Astrocyte of the hippocampus (primary cell): ENCODE measurements around the gene TNRC18.
"Not testable (repeated sequence)": the region's sequence is repeated elsewhere in the genome, so short reads cannot be mapped to it uniquely, and the experiment has no call there.

Experiments used
- DNase-seq: peaks from one replicate; pipeline ENCODE4 v3.0.0; 2011; ENCODE audit warnings: low read depth, low spot score

TNRC18 gene

DNA sequence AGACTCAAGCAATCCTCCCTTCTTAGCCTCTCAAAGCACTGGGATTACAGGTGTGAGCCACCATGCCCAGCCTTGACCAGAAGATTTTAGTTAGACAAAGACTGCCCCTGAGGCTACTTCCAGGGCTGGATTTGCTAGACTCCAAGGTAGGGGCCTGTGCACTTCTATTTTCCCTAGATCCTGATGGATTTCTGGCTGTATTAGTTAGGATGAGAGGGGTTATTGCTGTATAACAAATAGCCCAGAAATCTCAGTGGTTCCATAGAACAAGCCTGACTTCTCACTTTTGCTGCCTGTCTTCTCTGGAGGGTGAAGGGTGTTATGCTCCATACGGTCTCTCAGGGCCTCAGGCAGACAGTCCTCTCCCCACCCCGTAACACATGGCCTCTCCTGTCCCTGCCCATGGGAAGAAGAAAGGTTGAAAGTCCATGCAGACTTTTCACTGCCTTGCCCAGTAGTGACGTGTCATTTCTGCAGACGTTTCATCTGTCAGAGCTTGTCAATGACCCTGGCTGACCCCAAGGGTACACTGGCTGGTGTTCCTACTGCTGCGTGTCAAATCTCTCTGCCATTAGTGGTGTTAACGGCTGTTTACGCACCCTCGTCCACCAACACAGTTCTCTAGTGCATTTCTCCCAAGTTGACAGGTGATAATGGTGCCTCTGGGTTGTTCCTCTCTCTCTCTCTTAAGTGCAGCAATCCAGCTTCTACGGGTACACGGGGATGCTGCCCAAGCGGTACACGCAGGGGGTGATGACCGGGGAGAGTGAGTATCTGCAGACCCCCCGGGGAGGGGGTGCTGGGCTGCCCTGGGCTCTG, 129.3 kb downstream of the TNRC18 start:
- no peak for DNase-seq

GRCh38 chr7:5291711-5292335, 131.8 kb downstream of the TNRC18 start:
- not testable (repeated sequence) for DNase-seq

GRCh38 chr7:5291301-5291700, 132.3 kb downstream of the TNRC18 start:
- no peak for DNase-seq

- no peak for DNase-seq
These were observed 134.3 kb downstream of the TNRC18 start for GRCh38 chr7:5289355-5289754.

- DNase-seq: not testable (repeated sequence)
These were observed 135.1 kb downstream of the TNRC18 start for GRCh38 chr7:5288560-5288959.

DNA sequence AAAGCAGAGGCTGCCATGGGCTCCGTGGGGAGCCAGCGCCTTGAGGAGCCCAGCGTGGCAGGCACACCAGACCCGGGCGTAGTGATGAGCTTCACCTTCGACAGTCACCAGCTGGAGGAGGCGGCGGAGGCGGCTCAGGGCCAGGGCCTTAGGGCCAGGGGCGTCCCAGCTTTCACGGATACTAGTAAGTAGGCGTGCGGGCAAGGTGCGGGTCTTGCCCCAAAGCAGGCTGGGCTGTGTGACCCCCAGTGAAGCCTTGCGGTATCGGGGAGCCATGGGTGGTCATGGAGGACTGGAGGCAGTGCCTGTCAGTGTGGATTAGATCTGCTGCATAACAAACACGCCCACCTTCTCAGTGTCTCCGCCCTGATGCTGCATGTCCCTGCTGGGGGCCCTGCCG, 135.8 kb downstream of the TNRC18 start:
- no peak for DNase-seq

DNA sequence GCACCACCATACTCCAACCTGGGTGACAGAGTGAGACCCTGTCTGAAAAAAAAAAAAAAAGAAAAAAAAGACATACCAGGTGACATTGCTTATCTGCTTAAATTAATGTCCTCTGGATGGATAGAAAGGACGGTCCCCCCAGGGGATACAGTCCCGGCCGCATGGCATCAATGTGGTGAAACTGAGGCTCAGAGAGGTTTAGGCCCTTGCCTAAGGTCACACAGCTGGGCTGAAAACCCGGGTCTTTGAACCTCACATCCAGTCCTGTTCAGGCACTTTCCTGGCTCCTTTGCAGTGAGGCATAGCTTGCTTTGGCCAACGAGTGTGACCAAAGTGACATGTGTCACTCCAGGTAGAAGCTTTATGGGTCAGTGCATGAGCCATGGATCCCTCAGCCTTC, 136.3 kb downstream of the TNRC18 start:
- DNase-seq: not testable (repeated sequence)

GRCh38 chr7:5286933-5287332, 136.7 kb downstream of the TNRC18 start:
- no peak for DNase-seq

GRCh38 chr7:5284304-5285281, 139.0 kb downstream of the TNRC18 start:
- peak; percentile 49 for DNase-seq

DNA sequence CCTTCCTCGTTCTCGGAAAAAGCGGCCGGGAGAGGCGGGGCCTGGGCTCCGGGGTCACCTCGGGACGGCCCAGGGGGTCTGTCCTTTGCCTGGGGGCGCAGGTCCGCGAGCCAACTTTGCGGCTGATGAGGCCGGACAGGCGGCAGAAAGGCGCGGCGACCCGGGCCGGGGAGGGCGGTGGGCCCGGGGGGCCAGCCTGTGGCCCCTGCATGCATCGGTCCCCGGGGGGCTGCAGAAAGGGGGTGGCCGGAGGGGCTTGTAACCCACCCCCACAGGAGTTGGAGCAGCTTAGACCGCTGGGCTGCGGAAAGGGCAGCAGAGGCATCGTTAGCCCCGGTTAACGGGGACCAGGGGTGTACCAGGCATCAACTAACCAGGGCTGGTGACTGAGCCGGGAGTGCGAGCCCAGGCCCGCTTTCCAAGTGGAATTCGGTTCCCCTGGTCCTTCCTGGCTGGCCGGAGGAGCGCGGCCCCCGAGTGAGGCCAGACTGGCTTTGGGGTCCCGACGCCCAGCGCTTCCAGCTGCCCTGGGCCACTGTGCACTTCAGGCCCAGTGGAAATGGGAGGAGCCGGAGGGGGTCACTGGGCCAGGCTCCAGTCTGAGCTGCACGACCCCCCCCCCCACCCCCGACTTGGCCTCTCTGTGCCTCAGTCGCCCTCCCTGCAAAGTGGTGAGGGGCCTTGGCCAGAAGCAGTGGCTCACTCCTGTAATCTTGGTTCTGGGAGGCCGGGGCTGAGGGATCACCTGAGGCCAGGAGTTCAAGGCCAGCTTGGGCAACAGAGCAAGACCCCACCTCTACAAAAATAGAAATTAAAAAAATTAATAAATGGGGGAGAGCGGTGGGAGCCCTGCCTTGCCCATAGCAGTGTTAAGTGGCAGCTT, 140.0 kb downstream of the TNRC18 start:
- peak; percentile 36 for DNase-seq

GRCh38 chr7:5282543-5283316, 140.9 kb downstream of the TNRC18 start, which contains the start of gene SLC29A4:
SLC29A4 (plus strand) TSS chr7:5282943; CDS start chr7:5287817, 4,874 bp downstream.
- peak; percentile 55 for DNase-seq

DNA sequence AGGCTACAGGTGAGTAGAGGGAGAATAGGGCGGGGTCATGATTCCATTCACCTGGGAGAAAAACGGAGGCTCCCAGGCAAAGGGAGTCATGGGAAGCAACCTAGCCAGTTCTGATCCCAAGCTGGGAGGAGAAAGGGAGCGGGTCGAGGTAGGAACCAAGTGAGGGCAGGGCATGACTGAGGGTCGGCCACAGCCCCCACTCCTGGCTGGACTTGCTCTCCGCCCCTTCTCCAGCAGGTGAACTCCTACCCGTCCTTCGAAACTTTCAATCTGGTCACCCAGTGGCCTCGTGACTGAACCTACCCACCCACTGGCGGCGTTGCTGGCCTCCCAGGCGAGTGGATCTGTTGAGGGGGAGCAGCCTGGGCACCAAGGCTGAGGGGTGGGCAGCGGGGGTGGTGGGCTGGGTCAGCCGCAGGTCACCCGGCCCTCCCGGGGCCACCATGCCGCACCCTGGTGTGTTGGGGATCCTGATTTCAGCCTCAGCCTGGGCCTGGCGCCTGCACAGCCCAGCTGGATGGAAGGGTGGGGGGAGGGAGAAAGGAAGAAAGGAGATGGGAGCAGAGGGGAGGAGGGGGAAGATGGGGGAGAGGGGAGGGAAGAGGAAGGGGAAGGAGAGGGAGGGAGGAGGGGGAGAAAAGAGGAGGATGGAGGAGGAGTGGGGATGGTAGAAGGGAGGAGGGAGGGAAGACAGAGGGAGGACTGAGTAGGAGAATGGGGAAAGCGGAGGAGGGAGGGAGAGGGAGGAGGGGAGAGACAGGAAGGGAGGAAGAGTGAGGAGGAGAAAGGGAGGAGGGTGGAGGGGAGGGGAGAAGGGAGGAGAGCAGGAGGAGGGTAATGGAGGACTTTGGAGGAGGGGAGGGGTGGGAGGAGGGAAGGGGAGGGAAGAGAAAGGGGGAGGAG, 141.8 kb downstream of the TNRC18 start:
- DNase-seq: not testable (repeated sequence)

DNA sequence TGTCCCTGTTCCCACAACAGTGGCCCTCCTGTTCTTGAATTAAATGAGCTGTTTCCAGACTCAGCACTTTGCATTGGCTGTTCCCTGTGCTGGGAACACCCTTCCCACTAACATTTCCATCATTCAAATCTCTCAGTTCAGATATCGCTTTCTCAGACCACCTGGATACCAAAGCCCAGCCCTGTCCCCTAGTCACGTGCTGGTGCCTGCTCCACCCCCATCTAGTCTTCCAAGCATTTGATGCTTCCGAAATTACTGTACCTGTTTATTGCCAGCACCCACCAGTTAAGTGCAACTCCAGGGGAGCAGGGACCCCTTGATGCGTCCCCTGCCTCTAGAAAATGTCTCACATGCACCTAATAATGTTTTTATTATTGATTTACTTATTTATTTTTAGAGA, 143.9 kb downstream of the TNRC18 start:
- DNase-seq: no peak

DNA sequence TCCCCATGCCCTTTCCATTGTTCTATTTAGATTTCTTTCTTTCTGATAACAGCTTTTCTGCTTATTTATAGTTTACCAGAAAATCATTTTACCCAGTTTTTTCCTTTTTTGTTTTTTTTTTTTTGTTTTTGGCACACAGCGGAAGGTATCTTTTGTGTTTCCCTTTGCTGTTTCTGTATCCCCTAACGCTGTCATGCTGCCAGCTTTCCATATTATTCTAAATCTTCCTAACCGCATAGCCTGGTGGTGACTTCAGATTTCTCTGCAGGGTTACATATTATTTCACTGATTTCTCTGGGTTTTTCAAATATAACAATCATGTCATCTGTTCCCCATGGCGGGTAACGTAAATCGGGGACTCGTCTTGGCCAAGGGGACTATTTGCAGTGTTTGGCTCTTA, 144.9 kb downstream of the TNRC18 start:
- peak; percentile 36 for DNase-seq

DNA sequence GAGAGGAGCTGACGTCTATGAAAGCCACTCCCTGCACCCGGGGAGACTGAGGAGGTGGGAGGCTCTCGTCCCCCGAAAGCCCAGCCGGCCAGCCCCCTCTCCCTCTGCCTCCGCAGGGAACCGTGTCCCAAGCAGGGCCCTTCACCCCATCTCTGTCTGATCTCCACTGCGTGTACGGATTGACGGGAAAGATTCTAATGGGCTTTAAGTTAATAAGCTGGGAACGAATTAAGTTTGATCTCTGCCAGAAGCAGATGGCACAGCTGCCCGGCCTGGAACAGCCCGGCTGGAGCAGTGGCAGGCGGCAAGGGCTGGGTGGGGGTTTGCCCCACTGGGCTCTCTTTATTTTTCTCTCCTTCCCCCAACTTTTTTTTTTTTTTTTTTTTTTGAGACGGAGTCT, 147.0 kb downstream of the TNRC18 start:
- DNase-seq: no peak

DNA sequence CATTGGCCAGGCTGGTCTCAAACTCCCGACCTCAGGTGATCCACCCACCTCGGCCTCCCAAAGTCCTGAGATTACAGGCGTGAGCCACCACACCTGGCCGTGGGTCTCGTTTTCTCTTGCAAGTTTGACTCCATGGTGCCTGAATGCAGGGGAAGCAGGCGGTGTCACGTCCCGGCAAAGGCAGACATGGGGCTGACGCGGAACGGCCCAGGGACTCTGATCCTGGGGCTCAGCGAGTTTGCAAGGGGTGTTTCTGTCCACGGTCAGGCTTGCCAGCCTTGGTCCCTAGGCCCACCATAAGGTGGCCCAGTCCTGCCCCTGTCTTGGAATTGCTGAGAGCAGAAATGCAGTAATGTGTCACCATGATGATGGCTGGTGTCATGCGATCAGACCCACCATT, 147.5 kb downstream of the TNRC18 start:
- DNase-seq: not testable (repeated sequence)

DNA sequence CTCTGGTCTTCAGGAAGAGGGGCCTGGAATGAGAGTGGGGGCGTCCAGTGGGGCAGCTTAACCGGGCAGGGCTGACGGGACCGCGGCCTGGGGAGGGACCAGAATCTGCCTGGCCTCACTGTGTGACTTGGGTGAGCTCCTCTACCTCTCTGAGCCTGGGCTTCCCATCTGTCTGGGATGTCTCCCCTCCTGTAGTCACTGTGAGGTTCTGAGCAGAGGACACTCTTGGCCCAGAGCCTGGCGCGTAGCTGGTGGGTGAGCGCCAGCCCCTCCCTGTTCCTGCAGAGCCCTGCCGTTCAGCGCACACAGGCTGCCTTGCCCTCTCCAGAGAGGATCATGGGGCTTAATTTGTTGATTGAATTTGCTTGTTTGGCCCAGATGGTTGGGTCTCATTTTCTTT, 148.1 kb downstream of the TNRC18 start:
- DNase-seq: peak; percentile 52

- DNase-seq: peak; percentile 28
These were observed 148.6 kb downstream of the TNRC18 start for GRCh38 chr7:5274985-5275431.

GRCh38 chr7:5274441-5274840, 149.2 kb downstream of the TNRC18 start:
- no peak for DNase-seq
